Body of pancreas (tissue), 4 donors: Measurements from ENCODE around the gene AMN1. TPM values are rescaled to one million over a fixed set of nuclear protein-coding genes. Genes with fewer than 3 reads are reported as not detected.
"Not testable (repeated sequence)": the region's sequence is repeated elsewhere in the genome, so short reads cannot be mapped to it uniquely, and the experiment has no call there.

ENCODE experiments used
- ATAC-seq: fragments of 150-250 bp; one replicate; pipeline ENCODE4 v1.9.1; 2016
- DNase-seq, 4 donors: peaks; one replicate each; pipeline ENCODE4 v3.0.0-alpha.2; 2019
- H3K27ac ChIP-seq, 4 donors: fragments of 200-600 bp; sonication (generic); 1 replicate in 3 of 4; 2 replicates in 1 of 4; pipeline versions ENCODE4 v1.5.1 to v1.6.1; 2016 to 2019; ENCODE audit warnings: mild to moderate bottlenecking in 1 of 4, mixed read lengths in 1 of 4, moderate library complexity in 1 of 4
- H3K27me3 ChIP-seq, 2 donors: fragments of 200-600 bp; sonication (generic); one replicate each; pipeline ENCODE4 v1.6.0; 2016; ENCODE audit warnings: mild to moderate bottlenecking in 1 of 2
- H3K36me3 ChIP-seq, 2 donors: fragments of 200-600 bp; sonication (generic); replicated peaks in 1 of 2; 2 replicates each; pipeline ENCODE4 v1.5.1; 2016; ENCODE audit warnings: low read depth in 2 of 2; ENCODE audit not compliant: insufficient read depth in 1 of 2
- H3K4me1 ChIP-seq: fragments of 200-600 bp; sonication (generic); one replicate; pipeline ENCODE4 v1.6.0; 2016
- H3K4me3 ChIP-seq, 2 donors: fragments of 200-600 bp; sonication (generic); 1 replicate in 1 of 2; 2 replicates in 1 of 2; pipeline ENCODE4 v1.5.1; 2016 to 2019
- H3K9me3 ChIP-seq, 3 donors: fragments of 200-600 bp; sonication (generic); 1 replicate in 2 of 3; 2 replicates in 1 of 3; pipeline ENCODE4 v1.5.1; 2016
- CTCF ChIP-seq, 7 experiments: fragments of 450-650 bp in 4 of 7; fragments of 200-600 bp in 3 of 7; sonication (generic) in 3 of 7; IDR thresholded peaks; one replicate each; pipeline ENCODE4 v1.5.1; 2016 to 2019; ENCODE audit warnings: antibody characterized with exemption in 7 of 7
- POLR2A ChIP-seq, 3 donors: fragments of 450-650 bp; IDR thresholded peaks; one replicate each; pipeline ENCODE4 v1.6.1; 2016; ENCODE audit warnings: antibody characterized with exemption in 3 of 3, mild to moderate bottlenecking in 2 of 3
- WGBS, 2 donors: methylation state at CpG; one replicate each; pipeline ENCODE4 v1.1.5; 2017; 5-methylcytosine and 5-hydroxymethylcytosine counted together
- intact Hi-C: fragments of 100-400 bp; cut with DNase I; formaldehyde crosslinking; loops from one replicate; pipeline ENCODE4 v1.15.1; 2023
- total RNA-seq, 2 donors: library from RNA; depleted of rRNA; stranded (reverse); fragments of >200 nt; gene quantifications; one replicate each; pipeline ENCODE4 v1.1.0, GENCODE V29; 2016

AMN1 gene
- total RNA-seq, 2 donors from 2014 or later, result 6.5 to 13.2 TPM

GRCh38 chr12:31714406-31715271, 14.2 kb downstream of the AMN1 start:
- TF ChIP-seq POLR2A (IDR thresholded peaks at IDR 0.05) (no peak), CTCF (IDR thresholded peaks at IDR 0.05) (no peak)
- Histone ChIP-seq H3K36me3 (no peaks in the 10 kb centered on the region), H3K4me3 (no peak overlapping the region), H3K27ac (peak overlapping the region in 2 of 4 donors; percentile 59 to 72), H3K9me3 (no peaks in the 10 kb centered on the region), H3K4me1 (no peaks in the 10 kb centered on the region), H3K27me3 (no peaks in the 10 kb centered on the region)
- ATAC-seq (no peak), DNase-seq (no peak)
- intact Hi-C loops, result no loop called here
- WGBS, 2 donors, result 86 to 95% methylated on average over 3 of the region's 3 CpGs

- DNase-seq (no peak), ATAC-seq (no peak)
- intact Hi-C loops, result no loop called here
- Histone ChIP-seq H3K4me1 (no peaks in the 10 kb centered on the region), H3K9me3 (no peaks in the 10 kb centered on the region), H3K27ac (no peak overlapping the region), H3K36me3 (peaks cover 0 to 4% of the 10 kb centered on the region in 2 donors), H3K4me3 (no peak overlapping the region), H3K27me3 (no peaks in the 10 kb centered on the region)
- no peak for TF ChIP-seq CTCF (IDR thresholded peaks at IDR 0.05)
- no peak for TF ChIP-seq POLR2A (IDR thresholded peaks at IDR 0.05)
- WGBS, 2 donors, result 88 to 98% methylated on average over 5 of the region's 5 CpGs
Observed at GRCh38 chr12:31712877-31713276, 15.9 kb downstream of the AMN1 start.

- TF ChIP-seq POLR2A (IDR thresholded peaks at IDR 0.05), result no peak
- no peak for TF ChIP-seq CTCF (IDR thresholded peaks at IDR 0.05)
Observed at GRCh38 chr12:31710021-31710818, 18.6 kb downstream of the AMN1 start.

GRCh38 chr12:31708118-31708517, 20.7 kb downstream of the AMN1 start:
- H3K27me3 ChIP-seq, DNase-seq, H3K27ac ChIP-seq, H3K4me3 ChIP-seq, ATAC-seq, intact Hi-C loops, H3K9me3 ChIP-seq, H3K4me1 ChIP-seq, H3K36me3 ChIP-seq: not testable (repeated sequence)
- 96 to 97% methylated on average over 7 of the region's 7 CpGs for WGBS, 2 donors

More at GRCh38 chr12:31710021-31710818, 18.6 kb downstream of the AMN1 start:
- Histone ChIP-seq H3K4me1 (no peaks in the 10 kb centered on the region), H3K36me3 (peaks cover 0 to 4% of the 10 kb centered on the region in 2 donors), H3K4me3 (no peak overlapping the region), H3K27ac (no peak overlapping the region), H3K27me3 (no peaks in the 10 kb centered on the region), H3K9me3 (no peaks in the 10 kb centered on the region)
- WGBS, 2 donors, result 89 to 90% methylated on average over 3 of the region's 3 CpGs
- ATAC-seq (no peak), DNase-seq (no peak)
- intact Hi-C loops, result no loop called here

- Histone ChIP-seq H3K4me1 (no peaks in the 10 kb centered on the region), H3K27ac (no peak overlapping the region), H3K4me3 (no peak overlapping the region), H3K27me3 (no peaks in the 10 kb centered on the region), H3K9me3 (no peaks in the 10 kb centered on the region), H3K36me3 (peaks cover 0 to 4% of the 10 kb centered on the region in 2 donors)
- no peak for ATAC-seq
- no peak for TF ChIP-seq CTCF (IDR thresholded peaks at IDR 0.05)
- no peak for TF ChIP-seq POLR2A (IDR thresholded peaks at IDR 0.05)
- intact Hi-C loops, result no loop called here
- no peak for DNase-seq
- WGBS, 2 donors, result 66 to 87% methylated on average over 2 of the region's 2 CpGs
Observed at GRCh38 chr12:31705621-31706020, 23.2 kb downstream of the AMN1 start.
